ENCODE data around the gene FAM167B.
"Not testable (repeated sequence)": the region's sequence is repeated elsewhere in the genome, so short reads cannot be mapped to it uniquely, and the experiment has no call there.

FAM167B gene

GRCh38 chr1:32263744-32264143 is 16.7 kb downstream of the FAM167B start:
- Histone ChIP-seq H3K9me3 (ENCODE audit: control insufficient read depth, insufficient read depth, low read length) (no peaks in the 10 kb centered on the region), H3K36me3 (ENCODE audit: insufficient read depth, low read length) (no peaks in the 10 kb centered on the region), H3K9ac (ENCODE audit: low read depth, low read length) (no peak overlapping the region), H3K4me1 (ENCODE audit: insufficient read depth, low read length) (peaks cover 8% of the 10 kb centered on the region; the same call in 1 of the 2 replicates)

DNA sequence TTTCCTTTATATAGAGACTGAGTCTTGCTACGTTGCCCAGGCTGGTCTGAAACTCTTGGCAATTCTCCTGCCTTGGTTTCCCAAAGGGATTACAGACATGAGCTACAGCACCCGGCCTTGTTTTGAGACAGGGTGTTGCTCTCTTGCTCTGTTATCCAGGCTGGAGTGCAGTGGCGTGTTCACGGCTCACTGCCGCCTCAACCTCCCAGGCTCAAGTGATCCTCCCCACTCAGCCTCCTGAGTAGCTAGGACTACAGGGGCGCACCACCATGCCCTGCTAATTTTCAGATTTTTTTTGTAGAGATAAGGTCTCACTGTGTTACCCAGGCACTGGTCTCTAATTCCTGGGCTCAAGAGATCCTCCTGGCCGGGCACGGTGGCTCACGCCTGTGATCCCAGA is 18.8 kb downstream of the FAM167B start:
- Histone ChIP-seq H3K9me3 (ENCODE audit: control insufficient read depth, insufficient read depth, low read length) (no peaks in the 10 kb centered on the region), H3K36me3 (ENCODE audit: insufficient read depth, low read length) (no peaks in the 10 kb centered on the region), H3K4me1 (ENCODE audit: insufficient read depth, low read length) (peaks cover 8% of the 10 kb centered on the region; the same call in 1 of the 2 replicates), H3K9ac (ENCODE audit: low read depth, low read length) (no peak overlapping the region)

- no peak overlapping the region for H3K9ac ChIP-seq (ENCODE audit: low read depth, low read length)
- peaks cover 8% of the 10 kb centered on the region; the same call in 1 of the 2 replicates for H3K4me1 ChIP-seq (ENCODE audit: insufficient read depth, low read length)
- no peaks in the 10 kb centered on the region for H3K36me3 ChIP-seq (ENCODE audit: insufficient read depth, low read length)
- H3K9me3 ChIP-seq (ENCODE audit: control insufficient read depth, insufficient read depth, low read length) = no peaks in the 10 kb centered on the region
Observed at GRCh38 chr1:32266921-32267591, 20.0 kb downstream of the FAM167B start.

DNA sequence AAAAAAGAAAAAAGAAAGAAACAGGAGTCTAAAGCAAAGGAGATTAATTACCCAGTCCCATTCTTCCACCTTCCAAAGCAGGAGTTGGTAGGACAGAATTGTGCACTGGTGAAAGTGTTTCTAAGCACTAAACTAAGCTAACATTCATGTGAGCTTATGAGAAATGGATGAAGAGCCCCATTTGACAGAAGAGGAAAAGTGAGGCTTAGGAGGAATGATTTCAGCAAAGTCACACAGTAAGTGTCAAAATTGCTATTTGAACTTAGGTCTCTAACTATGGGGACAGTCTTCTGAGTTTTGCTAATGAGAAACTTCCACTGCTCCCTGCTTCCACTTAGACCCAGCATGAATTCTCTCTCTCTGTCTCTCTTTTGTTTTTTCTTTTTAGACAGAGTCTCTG is 22.7 kb downstream of the FAM167B start:
- Histone ChIP-seq H3K9me3 (ENCODE audit: control insufficient read depth, insufficient read depth, low read length) (no peaks in the 10 kb centered on the region), H3K36me3 (ENCODE audit: insufficient read depth, low read length) (no peaks in the 10 kb centered on the region), H3K4me1 (ENCODE audit: insufficient read depth, low read length) (peaks cover 24% of the 10 kb centered on the region), H3K9ac (ENCODE audit: low read depth, low read length) (no peak overlapping the region)

- H3K4me1 ChIP-seq (ENCODE audit: insufficient read depth, low read length) = peaks cover 25% of the 10 kb centered on the region
- H3K9me3 ChIP-seq (ENCODE audit: control insufficient read depth, insufficient read depth, low read length) = no peaks in the 10 kb centered on the region
- H3K9ac ChIP-seq (ENCODE audit: low read depth, low read length) = no peak overlapping the region
- no peaks in the 10 kb centered on the region for H3K36me3 ChIP-seq (ENCODE audit: insufficient read depth, low read length)
Observed at GRCh38 chr1:32272557-32273390, 25.8 kb downstream of the FAM167B start.

- Histone ChIP-seq H3K9me3 (ENCODE audit: control insufficient read depth, insufficient read depth, low read length) (no peaks in the 10 kb centered on the region), H3K4me1 (ENCODE audit: insufficient read depth, low read length) (peaks cover 25% of the 10 kb centered on the region), H3K9ac (ENCODE audit: low read depth, low read length) (peak overlapping the region; percentile 56), H3K36me3 (ENCODE audit: insufficient read depth, low read length) (no peaks in the 10 kb centered on the region)
Observed at GRCh38 chr1:32273391-32274208, 26.6 kb downstream of the FAM167B start.

DNA sequence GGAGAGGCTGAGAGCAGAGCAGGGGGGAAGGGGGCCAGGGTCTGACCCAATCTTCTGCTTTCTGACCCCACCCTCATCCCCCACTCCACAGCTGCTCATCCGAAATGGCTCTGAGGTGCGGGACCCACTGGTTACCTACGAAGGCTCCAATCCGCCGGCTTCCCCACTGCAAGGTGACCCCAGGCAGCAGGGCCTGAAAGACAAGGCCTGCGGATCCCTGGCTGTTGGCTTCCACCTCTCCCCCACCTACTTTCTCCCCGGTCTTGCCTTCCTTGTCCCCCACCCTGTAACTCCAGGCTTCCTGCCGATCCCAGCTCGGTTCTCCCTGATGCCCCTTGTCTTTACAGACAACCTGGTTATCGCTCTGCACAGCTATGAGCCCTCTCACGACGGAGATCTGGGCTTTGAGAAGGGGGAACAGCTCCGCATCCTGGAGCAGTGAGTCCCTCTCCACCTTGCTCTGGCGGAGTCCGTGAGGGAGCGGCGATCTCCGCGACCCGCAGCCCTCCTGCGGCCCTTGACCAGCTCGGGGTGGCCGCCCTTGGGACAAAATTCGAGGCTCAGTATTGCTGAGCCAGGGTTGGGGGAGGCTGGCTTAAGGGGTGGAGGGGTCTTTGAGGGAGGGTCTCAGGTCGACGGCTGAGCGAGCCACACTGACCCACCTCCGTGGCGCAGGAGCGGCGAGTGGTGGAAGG is 27.8 kb downstream of the FAM167B start:
- H3K36me3 ChIP-seq (ENCODE audit: insufficient read depth, low read length) = no peaks in the 10 kb centered on the region
- peaks cover 25% of the 10 kb centered on the region for H3K4me1 ChIP-seq (ENCODE audit: insufficient read depth, low read length)
- H3K9me3 ChIP-seq (ENCODE audit: control insufficient read depth, insufficient read depth, low read length) = no peaks in the 10 kb centered on the region
- H3K9ac ChIP-seq (ENCODE audit: low read depth, low read length) = peak overlapping the region; percentile 56

DNA sequence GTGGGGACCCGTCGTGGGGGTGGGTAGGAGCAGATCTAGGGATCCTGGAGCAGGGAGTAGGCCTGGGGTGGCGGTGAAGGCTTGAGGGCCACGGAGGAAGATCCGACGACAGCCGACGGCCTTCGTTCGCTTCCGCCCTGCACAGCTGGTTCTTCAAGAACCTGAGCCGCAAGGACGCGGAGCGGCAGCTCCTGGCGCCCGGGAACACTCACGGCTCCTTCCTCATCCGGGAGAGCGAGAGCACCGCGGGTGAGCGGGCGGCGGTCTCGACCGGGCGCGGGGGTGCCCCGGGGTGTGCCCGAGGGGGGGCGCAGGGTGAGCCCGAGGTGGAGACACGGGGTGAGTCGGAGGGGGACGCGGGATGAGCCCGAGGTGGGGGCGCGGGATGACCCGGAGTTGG is 28.4 kb downstream of the FAM167B start:
- Histone ChIP-seq H3K4me1 (ENCODE audit: insufficient read depth, low read length) (peaks cover 25% of the 10 kb centered on the region), H3K9ac (ENCODE audit: low read depth, low read length) (peak overlapping the region; percentile 56), H3K36me3 (ENCODE audit: insufficient read depth, low read length) (no peaks in the 10 kb centered on the region), H3K9me3 (ENCODE audit: control insufficient read depth, insufficient read depth, low read length) (no peaks in the 10 kb centered on the region)

- no peaks in the 10 kb centered on the region for H3K9me3 ChIP-seq (ENCODE audit: control insufficient read depth, insufficient read depth, low read length)
- no peaks in the 10 kb centered on the region for H3K36me3 ChIP-seq (ENCODE audit: insufficient read depth, low read length)
- H3K9ac ChIP-seq (ENCODE audit: low read depth, low read length) = no peak overlapping the region
- peaks cover 25% of the 10 kb centered on the region for H3K4me1 ChIP-seq (ENCODE audit: insufficient read depth, low read length)
Observed at GRCh38 chr1:32276032-32276782, 29.2 kb downstream of the FAM167B start.

- H3K36me3 ChIP-seq (ENCODE audit: insufficient read depth, low read length); H3K4me1 ChIP-seq (ENCODE audit: insufficient read depth, low read length); H3K9ac ChIP-seq (ENCODE audit: low read depth, low read length); H3K9me3 ChIP-seq (ENCODE audit: control insufficient read depth, insufficient read depth, low read length): not testable (repeated sequence)
Observed at GRCh38 chr1:32284777-32285176, 37.8 kb downstream of the FAM167B start.

GRCh38 chr1:32285658-32286057 is 38.6 kb downstream of the FAM167B start:
- no peaks in the 10 kb centered on the region for H3K9me3 ChIP-seq (ENCODE audit: control insufficient read depth, insufficient read depth, low read length)
- H3K4me1 ChIP-seq (ENCODE audit: insufficient read depth, low read length) = peaks cover 3% of the 10 kb centered on the region; the same call in 1 of the 2 replicates
- H3K9ac ChIP-seq (ENCODE audit: low read depth, low read length) = no peak overlapping the region
- peaks cover 3% of the 10 kb centered on the region for H3K36me3 ChIP-seq (ENCODE audit: insufficient read depth, low read length)

GRCh38 chr1:32286763-32287162 is 39.7 kb downstream of the FAM167B start:
- Histone ChIP-seq H3K4me1 (ENCODE audit: insufficient read depth, low read length) (peaks cover 8% of the 10 kb centered on the region; the same call in 1 of the 2 replicates), H3K36me3 (ENCODE audit: insufficient read depth, low read length) (peaks cover 3% of the 10 kb centered on the region), H3K9ac (ENCODE audit: low read depth, low read length) (no peak overlapping the region), H3K9me3 (ENCODE audit: control insufficient read depth, insufficient read depth, low read length) (no peaks in the 10 kb centered on the region)

DNA sequence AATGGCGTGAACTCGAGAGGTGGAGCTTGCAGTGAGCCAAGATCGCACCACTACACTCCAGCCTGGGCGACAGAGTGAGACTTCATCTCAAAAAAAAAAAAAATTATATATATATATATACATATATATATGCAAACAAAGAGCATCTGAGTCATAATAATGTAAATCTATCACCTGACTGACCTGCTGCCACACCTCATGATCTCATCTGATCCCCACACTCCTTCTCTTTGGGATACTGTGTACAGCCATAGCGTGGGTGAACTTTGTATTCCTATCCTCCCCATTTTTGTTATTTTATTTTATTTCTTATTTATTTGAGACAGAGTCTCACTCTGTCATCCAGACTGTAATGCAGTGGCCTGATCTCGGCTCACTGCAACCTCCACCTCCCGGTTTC is 42.2 kb downstream of the FAM167B start:
- H3K4me1 ChIP-seq (ENCODE audit: insufficient read depth, low read length) = peaks cover 10% of the 10 kb centered on the region; the same call in 1 of the 2 replicates
- H3K9ac ChIP-seq (ENCODE audit: low read depth, low read length) = no peak overlapping the region
- no peaks in the 10 kb centered on the region for H3K9me3 ChIP-seq (ENCODE audit: control insufficient read depth, insufficient read depth, low read length)
- H3K36me3 ChIP-seq (ENCODE audit: insufficient read depth, low read length) = peaks cover 3% of the 10 kb centered on the region
